HG03378 (cell line): Measurements from ENCODE around the gene SPINT2.

Experiments
- ATAC-seq: cut with Tn5 transposase; IDR thresholded peaks from one replicate; pipeline ENCODE4 v1.9.1; 2021; ENCODE audit warnings: mild to moderate bottlenecking, moderate library complexity; ENCODE audit not compliant: unreplicated experiment

SPINT2 gene

GRCh38 chr19:38291855-38292254 is 27.5 kb downstream of the SPINT2 start:
- ATAC-seq = no peak

GRCh38 chr19:38293281-38293680 is 28.9 kb downstream of the SPINT2 start:
- ATAC-seq = no peak

- no peak for ATAC-seq
These were observed 29.7 kb downstream of the SPINT2 start for GRCh38 chr19:38294090-38294489.

DNA sequence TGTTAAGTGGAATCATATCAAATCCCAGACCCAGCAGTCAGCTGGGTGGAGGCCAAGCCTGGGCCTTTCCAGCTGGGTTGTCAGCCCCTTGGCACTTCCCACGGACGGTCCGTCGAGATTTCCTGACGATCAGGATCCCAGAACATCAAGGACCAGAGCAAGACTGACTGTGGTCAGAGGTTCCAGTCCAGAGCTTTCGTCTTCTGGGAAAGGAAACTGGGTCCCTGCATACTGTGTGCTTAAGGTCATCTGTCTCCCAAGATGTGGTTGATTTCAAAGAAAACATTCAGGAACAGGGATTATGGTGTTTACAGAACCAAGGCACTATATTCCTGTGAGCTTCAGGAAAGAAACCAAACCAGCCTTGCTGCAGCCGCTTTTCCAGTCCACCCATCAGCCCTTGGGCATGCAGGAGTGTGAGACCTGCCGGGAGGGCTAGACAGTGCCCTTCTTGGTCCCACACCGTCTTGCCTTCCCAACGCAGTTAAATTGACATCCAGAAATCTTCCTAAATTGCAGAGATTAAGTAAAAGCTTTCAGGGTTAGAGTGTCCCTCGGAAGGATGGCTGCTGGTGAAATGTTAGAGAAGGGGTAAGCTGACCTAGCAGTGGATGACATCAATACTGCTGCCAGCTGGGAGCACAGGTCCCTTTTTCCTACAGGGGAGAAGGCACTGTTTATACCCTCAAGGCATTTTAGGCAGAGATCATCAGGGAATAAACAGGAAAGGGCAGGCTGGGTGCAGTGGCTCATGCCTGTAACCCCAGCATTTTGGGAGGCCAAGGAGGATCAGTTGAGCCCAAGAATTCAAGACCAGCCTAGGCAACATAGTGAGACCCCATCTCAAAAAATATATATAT is 34.7 kb downstream of the SPINT2 start:
- no peak for ATAC-seq

GRCh38 chr19:38303517-38304351 is 39.4 kb downstream of the SPINT2 start, which contains the start of gene C19orf33:
TSS of gene C19orf33 (plus strand) at chr19:38304251. CDS start at chr19:38304262, 11 bp downstream.
- ATAC-seq = no peak

DNA sequence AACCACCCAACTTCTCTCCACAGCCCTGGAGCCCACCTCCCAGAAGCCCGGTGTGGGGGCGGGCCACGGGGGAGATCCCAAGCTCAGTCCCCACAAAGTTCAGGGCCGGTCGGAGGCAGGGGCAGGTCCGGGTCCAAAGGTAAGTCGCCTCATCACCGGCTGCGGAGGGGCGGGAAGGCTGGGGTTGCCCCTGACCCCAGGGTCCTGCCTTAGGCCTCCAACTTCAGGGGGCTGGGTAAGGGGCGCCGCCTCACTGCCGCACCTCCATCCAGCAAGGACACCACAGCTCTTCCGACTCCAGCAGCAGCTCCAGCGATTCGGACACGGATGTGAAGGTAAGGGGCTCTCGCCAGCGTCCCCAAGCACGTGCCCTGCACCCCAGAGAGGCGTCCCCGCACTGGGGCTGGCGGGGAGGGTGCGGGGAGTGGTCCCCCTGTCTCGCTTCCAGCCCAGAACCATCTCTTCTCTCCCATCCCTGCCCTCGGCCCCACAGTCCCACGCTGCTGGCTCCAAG is 40.0 kb downstream of the SPINT2 start:
- no peak for ATAC-seq

- ATAC-seq = no peak
These were observed 40.6 kb downstream of the SPINT2 start for GRCh38 chr19:38304866-38305429.

- ATAC-seq = no peak
These were observed 41.9 kb downstream of the SPINT2 start for GRCh38 chr19:38306236-38306635.

GRCh38 chr19:38307076-38307475 is 42.7 kb downstream of the SPINT2 start:
- no peak for ATAC-seq

DNA sequence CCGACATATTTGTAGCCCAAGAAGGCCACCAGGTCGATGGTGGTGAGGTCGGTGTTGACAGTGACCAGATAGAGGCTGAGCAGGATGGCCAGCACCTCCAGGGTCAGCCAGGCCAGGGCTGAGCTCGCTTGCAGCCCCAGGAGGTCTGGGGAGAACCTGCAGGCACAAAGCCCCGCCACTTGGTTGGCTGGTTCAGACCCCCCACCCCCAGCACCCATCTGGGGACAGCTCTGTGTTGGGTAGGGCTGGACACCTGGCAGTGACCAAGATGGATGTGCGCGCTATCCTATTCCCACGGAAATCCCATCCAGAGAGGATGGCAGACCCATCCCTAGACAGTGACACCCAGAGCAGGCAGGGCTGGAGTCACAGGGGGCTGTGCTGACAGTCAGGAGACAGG is 43.2 kb downstream of the SPINT2 start:
- no peak for ATAC-seq

GRCh38 chr19:38308006-38308766 is 43.8 kb downstream of the SPINT2 start:
- ATAC-seq = no peak

GRCh38 chr19:38308926-38309614 is 44.7 kb downstream of the SPINT2 start:
- ATAC-seq = no peak

- no peak for ATAC-seq
These were observed 45.4 kb downstream of the SPINT2 start for GRCh38 chr19:38309615-38310278.

- ATAC-seq = no peak
These were observed 45.9 kb downstream of the SPINT2 start for GRCh38 chr19:38310279-38310670.

- no peak for ATAC-seq
These were observed 46.6 kb downstream of the SPINT2 start for GRCh38 chr19:38310986-38311385.

GRCh38 chr19:38315657-38316476 is 51.5 kb downstream of the SPINT2 start, which contains the start of gene YIF1B:
TSS of gene YIF1B (minus strand) at chr19:38315947. CDS start at chr19:38315917, 30 bp downstream.
- ATAC-seq = peak; percentile 85

DNA sequence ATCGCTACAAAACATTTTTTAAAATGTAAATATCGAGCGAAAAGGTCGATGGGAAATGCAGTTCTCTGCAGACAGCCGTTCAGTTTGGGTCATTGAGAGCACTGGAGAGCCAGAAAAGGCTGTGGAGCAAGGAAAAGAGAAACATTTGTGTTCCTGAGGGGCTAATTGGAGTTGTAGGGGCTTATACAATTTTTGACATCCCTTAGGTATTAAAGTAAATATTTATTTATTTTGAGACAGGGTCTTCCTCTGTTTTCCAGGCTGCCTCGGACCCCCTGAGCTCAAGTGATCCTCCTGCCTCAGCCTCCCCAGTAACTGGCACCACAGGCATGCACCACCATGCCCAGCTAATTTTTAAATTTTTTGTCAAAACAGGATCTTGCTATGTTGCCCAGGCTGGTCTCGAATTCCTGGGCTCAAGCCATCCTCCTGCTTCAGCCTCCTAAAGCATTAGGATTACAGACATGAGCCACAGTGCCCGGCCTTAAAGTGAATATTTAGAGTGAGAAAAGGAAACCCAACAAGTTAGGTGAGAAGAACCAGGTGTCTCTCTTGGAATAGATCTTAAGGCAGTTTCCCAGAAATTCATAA is 52.2 kb downstream of the SPINT2 start:
- peak; percentile 10 for ATAC-seq

DNA sequence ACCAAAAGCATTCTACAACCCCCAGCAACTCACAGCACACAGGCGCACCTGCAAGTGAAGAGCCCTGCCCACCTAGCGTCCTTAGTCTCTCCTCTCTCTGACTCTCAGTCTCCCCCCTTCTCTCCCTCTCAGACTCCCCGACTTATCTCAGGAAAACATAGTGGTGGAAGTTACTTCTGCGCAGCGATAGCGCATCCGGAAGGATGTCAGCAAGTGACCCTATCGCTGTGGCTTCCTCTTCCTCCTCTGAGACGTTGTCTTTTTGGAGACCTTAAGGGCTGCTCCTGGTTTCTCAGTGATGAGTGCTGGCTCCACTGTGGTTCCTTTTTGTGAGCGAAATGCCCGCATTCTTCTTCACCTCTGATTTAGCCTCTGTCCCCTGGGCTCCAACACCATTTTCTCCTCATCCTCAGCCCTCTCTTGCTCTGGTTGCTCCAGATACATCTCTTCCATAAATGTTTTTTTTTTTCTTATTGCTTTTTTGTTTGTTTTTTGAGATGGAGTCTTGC is 52.8 kb downstream of the SPINT2 start:
- ATAC-seq = no peak
